HG02798 (cell line): ENCODE data around the gene ICA1.
"Not testable (repeated sequence)": the region's sequence is repeated elsewhere in the genome, so short reads cannot be mapped to it uniquely, and the experiment has no call there.

ENCODE experiments used
- ATAC-seq: cut with Tn5 transposase; IDR thresholded peaks from one replicate; pipeline ENCODE4 v1.9.1; 2021; ENCODE audit warnings: mild to moderate bottlenecking; ENCODE audit not compliant: unreplicated experiment, poor library complexity

Gene ICA1

DNA sequence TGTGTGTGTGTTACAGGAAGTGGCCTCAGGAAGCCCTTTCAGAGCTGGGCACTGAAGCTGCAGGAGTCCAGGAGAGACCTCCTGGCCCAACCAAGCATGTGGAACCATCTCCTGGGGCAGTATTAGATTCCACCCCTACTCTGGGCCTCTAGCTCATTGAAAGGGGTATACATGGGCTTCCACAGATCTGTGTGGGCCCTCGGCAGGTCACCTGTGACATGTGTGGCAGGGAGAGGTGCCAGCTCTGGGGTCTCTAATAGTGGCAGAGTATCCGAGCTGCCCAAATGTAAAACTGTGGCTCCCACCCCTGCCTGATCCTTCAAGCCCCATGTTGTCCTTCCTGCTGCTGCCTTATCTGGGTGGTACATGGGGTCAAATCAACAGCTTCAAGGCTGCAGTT lies 149.3 kb downstream of the ICA1 start:
- no peak for ATAC-seq

DNA sequence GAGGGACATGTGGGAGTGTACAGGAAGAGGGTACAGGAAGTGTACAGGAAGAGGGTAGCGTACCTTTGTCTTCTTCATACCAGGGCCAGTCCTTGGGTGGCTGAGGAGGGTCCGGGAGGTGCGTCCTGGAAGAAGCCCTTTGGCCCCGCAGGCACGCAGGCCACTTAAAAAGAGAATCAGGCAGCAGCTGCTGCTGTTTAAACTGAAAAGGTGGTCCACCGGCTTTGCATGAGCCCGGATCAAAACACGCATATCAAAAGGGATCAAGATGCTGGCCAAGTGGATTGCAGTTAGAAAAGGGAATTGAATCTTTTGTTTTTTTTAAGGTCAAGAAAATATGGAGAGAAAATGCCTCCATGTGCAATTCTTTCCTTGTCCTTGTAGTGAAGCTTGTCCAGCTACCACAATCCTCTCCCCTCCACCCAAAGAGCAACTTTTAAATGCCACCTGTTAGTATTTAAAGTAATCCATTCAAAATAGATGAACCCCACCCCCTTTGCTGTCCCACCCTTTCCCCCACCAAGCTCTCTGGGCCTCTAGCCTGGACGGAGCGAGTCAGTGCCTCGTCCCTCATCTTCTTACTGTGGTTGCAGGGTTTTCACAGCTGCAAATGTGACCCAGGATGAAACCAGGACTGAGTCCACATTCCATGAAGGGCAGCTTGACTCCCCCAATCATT lies 150.5 kb downstream of the ICA1 start:
- no peak for ATAC-seq

DNA sequence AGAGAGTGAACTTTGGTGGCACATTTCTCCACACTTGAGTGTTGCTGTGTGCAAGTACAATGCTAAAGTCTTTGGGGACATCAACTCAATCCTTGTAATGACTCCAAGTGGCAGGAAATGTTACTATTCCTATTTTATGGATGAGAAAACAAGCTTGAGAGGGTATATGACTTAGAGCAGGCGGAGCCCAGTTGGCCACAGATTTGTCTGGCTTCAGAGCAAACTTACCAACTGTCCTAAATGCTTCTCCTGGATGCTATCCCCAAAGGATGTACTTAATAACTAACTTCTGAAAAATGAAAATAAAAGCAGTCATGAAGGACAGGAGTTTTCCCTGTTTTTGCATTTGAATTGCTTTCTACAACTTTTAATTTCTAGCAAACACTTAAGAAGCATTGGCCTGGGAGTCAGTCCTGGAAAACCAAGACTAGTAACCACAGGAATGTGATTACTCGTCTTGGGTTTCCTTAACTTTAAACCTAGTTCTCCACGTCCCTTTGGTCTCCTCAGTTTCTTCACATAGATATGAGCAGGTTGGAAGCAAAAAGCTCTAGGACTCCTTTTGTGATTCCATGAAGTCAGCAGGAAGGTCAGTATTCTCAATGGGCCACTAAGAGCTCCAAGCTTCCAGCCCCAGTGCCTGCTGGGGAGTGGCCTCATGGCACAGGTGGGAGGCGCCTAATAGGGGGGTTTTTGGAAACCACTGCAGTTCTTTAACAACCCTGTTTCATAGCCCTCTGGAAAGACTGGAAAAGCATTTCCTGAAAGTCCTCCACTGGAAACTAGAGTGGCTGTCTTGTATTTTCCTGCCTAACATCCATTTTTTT lies 152.6 kb downstream of the ICA1 start:
- ATAC-seq = no peak

DNA sequence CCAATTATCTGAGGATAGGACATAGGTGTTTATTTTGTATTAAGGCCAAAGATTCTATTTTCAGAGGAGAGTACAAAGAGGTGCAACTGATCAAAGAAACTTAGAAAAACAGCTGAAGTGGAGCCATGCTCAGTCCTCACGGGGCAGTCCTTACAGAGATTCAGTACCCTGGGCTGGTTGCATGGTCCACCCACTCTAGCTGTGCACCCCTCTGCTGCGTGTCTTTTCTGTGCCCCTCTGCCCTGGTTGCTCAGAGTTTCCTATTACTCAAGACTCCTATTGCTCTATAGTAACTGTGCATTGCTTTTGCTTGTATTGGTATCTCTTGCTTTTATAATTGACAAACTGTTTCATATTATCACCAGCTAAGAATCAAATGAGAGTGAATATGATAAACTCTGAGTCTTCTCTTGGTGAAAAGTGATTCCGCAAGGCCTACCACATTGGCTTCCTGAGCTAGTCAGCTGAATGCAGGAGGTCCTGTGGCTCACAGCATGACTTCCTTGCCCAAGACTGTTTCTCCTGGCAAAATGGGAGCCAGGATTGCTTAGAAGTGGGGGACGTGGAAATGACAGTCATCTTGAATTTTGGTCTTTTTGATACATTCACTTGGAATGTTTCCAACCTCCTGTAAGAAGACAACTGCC lies 156.4 kb downstream of the ICA1 start:
- ATAC-seq = no peak

DNA sequence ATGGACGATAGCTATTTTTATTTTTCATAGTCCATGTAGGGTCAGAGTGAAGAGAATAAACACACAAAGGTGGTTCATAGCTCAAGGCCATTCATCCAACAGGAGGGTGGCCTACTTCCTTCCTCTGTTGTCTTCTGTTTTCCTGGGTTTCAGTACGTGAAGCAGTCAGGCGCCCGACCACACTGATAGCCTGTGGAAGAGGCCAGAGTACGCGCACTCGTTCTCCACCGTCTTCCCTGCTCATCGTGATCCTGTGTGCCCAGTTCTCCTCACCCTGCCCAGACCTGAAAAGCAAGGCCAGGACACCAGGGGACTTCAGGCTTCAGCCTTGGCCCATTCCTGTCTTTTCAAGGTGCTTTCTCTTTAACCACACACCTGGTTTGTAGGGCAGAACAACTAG lies 158.7 kb downstream of the ICA1 start:
- ATAC-seq = no peak

DNA sequence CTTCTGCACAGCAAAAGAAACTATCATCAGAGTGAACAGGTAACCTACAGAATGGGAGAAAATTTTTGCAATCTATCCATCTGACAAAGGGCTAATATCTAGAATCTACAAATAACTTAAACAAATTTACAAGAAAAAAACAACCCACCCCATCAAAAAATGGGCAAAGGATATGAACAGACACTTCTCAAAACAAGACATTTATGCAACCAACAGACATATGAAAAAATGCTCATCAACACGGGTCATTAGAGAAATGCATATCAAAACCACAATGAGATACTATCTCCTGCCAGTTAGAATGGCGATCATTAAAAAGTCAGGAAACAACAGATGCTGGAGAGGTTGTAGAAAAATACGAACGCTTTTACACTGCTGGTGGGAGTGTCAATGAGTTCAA lies 160.7 kb downstream of the ICA1 start:
- not testable (repeated sequence) for ATAC-seq

DNA sequence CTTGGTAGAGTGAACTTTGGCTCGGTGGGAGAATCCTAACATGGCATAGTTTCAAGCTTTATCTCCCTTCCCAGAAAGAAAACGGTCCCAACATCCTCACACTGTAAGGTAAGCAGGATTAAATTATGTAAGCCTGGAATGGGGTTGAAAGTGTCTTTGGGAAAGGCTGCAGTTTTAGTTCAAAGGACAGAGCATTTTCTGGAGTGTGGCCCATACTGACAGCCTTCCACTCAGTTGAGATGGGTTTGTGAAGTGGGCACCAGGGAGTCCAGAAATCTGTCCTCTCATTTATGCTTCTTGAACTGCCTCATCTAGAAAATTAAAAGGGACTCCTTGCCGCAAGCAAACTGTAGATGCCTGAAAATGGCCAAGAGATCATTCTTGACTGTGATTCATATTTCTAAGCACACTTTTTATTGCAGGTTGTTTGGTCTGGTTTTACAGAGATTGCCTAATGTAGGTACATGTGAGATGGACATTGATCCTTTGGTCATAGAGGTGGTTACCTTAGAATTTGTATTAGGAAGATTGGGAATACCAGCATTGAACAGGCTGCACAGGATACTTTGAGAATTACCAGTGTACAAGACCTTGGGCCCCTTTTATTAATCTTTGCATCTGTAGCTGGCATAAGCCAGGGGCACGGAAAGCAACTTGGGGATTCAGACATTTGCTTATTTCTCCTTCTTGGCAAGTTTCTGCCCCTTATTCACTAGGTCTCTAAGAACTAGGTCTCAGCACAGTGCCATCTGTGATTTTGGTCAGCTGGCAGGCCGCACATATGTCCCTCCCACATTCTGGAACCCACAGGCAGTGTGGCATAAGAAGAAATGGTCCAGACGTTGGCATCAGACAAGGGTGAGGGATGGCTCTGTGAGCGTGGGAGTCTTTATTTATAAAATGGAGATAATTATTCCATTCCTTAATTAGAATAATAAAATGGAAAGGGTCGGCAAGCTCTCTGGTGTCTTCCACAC lies 167.5 kb downstream of the ICA1 start:
- no peak for ATAC-seq

DNA sequence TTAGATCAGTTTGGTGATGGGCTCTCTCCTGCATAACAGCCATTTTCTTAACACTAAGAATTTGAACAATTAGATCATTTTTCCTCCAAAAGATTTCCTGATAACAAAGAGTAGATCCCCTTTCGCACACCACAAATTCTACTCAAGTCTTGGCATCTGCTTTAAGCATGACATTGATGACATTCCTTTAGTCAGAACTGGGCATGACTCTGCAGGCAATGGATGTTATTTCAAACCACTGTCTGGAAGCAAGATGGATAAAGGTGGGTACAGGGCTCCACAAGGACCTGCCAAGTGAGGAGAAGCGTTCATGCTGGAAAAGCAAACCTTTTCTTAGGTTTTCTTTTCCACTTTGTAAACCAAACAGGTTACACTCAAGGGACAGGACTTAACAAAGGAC lies 169.8 kb downstream of the ICA1 start:
- ATAC-seq = no peak

DNA sequence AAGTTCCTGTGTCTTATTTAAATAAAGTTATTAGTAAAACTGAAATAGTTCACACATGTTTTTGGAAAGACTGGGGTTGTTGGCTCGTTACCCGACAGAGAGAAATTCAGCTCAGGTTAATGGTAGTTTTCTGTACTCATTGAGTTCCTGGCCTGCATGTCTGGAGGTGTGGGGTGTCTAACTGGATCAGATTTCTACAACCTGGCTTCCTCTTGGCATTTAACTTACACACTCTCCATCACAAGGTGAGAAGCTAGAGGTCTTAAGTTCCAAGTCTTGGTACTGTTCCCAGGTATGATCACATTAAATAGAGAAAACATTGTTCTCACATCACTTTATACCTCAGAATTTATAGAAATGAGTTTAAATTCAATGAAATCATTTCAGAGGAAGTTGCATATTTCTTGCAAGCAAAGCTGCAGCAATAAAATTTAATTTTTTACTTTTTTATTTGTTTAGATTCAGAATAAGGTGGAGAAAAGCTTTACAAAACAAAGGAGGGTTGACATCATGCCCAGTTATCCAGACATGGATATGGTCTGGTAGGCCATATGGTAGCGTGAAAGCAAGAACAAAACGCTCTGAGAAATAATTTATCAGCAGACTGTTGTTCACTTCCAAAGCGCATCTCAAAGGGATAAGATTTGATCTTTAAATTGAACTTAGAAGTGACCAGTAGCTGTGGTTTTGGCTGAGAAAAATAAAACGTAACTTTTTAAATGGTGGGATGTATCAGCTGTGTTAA lies 172.8 kb downstream of the ICA1 start:
- no peak for ATAC-seq

DNA sequence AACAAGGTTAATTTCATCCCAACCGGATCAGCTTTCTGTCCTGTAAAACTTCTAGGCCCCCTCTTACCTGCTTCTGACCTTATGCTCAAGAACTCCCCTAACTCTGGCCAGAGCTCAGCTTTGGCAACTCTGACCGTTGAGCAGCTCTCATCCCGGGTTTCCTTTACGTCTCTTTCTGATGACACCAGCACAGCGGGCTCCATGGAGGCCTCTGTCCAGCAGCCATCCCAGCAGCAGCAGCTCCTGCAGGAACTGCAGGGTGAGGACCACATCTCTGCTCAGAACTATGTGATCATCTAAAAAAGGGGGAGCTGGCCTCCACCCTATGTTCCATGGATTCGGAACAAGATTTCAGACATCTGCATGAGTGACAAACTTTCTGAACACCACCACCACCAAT lies 175.7 kb downstream of the ICA1 start:
- no peak for ATAC-seq

DNA sequence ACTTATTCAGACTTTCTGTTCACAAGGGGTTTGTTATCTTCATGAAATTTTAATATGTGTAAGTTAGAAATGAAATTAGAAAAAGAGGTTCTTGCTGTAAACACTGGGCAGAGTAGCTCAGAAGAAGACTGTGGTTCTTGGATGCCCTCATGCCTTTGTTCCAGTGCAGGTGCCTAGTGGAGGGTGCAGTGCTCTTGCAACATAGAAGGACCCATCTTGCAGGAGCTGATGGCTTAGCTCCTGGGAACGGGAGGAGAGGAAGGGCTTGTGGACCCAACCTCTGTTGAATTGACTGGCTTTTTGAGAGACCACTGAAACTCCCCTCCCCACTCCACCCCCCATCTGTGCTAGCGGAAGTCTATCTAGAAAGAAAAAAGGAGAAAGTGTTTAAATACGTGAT lies 176.5 kb downstream of the ICA1 start:
- no peak for ATAC-seq

DNA sequence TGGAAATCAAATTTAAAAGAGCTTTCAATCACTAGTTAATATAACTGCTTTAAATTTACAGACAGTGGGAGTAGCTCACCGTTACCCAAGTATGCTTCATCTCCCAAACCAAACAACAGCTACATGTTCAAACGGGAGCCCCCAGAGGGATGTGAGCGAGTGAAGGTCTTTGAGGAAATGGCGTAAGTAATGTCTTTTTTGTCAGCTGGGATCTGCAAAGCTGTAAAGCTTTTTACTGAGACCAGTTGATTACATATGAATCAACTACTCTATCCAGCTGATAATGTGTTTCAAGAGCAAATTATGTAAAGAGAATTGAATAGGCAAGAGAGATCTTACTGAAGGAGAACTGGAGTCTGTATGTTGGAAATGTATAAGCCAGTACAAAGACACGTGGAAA lies 177.1 kb downstream of the ICA1 start:
- ATAC-seq = no peak

DNA sequence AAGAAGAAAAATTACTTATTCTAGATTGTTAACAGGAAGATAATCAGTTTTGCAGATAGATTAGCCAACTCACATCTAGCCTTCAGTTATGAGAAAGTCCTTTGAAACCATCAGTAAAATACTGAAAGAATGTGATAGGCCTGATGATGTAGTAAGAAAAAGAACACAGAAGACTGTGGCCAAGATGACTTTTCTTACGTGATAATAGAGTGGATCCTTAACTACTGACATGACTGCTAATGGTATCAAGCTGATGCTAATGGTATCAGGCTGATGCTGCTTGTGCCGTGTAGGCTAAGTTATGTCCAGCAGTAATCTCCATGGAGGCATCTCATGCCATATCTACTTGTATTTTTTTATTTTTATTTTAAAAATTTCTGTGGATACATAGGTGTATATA lies 179.2 kb downstream of the ICA1 start:
- ATAC-seq = no peak

DNA sequence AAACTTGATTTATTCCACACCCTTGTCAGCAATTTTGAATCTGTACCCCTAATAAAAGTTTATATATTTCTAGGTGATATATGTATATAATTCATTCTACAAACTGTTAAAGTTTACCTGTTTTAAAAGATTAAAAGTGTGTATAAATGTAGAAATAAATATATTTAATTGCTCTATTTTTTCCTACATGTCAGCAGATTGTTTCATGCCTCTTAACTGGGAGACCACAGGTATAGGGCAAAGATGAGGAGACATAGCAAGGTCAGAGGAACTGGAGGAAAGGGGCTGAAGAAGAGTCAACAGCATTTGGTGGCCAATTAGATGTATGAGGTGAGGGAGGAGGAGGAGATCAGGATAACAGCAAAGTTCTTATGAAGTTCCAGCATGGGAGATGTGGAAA lies 183.5 kb downstream of the ICA1 start:
- no peak for ATAC-seq

DNA sequence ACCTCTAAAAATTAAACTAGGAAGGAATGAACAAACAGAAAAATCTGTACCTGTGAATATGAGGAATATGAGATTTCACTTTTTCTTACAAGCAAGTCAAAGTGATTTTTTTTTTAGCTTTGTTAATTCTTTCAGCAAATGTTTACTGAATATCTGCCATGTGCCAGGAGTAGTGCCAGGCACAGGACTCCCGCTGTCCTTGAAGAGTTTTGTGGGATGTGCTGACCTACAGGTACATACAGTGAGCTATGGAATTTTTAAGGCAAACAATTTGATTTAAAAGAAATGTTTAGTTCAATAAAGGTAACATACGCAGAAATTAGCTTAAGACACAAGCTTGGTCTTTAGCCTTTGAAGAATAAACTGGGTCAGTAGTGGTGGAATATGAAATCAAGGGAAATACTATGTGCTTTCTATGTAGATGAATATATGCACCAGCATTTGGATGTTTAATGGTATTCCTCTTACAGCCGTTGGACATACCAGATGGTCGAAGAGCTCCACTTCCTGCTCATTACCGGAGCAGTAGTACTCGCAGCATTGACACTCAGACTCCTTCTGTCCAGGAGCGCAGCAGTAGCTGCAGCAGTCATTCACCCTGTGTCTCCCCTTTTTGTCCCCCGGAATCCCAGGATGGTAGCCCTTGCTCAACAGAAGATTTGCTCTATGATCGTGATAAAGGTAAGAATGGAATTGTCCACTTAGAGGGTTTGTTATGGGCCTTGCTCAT lies 191.4 kb downstream of the ICA1 start:
- ATAC-seq = no peak

DNA sequence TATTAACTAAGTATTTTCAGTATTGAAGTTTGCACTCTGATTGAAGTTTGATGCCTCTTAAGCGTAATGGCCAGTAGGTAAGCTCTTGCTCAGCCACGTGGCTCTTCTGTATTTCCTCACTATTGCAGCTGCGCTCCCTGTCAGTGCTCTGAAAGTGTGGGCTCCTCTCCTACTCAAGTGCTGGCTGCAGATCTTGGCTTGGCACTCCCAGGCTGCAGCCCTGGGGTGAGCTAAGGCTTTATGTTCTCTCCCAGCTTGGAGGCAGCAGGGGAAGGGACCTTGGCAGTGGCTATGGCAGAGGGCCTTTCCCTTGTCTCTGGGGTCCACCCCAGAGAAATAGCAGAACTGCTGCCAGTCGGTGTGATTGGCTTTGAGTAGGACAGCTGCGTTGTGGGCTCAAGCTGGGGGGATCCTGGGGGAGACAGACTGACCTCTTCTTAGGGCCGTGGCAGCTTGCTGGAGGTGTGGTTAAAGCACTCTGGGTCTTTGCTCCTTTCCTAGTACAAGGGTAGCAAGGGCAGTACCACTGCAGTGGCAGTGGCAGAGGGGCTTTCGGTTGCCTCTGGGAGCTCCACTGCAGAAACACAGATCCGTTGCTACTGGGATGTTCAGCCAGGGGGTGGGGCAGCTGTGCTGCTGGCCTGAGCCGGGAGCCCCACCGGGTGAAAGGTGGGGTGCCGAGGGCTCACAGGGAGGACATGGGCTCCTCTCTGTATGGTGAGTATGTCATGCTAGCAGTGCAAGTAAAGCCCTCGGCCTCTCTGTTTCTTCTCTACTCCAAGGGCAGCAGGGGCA lies 192.9 kb downstream of the ICA1 start:
- no peak for ATAC-seq

DNA sequence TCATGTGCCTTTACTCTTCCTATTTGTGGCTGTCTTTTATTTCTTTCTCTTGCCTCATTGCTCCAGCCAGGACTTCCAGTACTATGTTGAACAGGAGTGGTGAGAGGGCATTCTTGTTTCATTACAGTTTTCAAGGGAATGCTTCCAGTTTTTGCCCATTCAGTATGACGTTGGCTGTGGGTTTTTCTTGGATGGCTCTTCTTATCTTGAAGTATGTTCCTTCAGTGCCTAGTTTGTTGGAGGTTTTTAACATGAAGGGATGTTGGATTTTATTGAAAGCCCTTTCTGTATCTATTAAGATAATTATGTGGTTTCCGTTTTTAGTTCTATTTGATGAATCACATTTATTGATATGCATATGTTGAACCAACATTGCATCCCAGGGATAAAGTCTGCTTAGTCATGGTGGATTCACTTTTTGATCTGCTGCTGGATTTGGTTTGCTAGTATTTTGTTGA lies 196.6 kb downstream of the ICA1 start:
- ATAC-seq = no peak

DNA sequence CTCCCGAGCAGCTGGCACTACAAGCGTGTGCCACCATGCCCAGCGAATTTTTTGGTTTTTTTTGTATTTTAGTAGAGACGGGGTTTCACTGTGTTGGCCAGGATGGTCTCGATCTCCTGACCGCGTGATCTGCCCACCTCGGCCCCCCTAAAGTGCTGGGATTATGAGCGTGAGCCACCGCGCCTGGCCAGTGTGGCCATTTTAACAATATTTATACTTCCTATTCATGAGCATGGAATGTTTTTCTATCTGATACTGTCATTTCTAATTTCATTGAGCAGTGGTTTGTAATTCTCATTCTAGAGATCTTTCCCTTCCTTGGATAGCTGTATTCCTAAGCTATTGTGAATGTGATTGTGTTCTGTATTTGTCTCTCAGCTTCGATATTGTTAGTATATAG lies 197.1 kb downstream of the ICA1 start:
- ATAC-seq = no peak
